SIG-M5 treated with dmso at 0.1 percent for 504 hours (cell line): ENCODE measurements around the gene CYFIP1.

ENCODE experiments used
- DNase-seq: peaks from one replicate; lab custom pipeline; 2025; ENCODE audit not compliant: unreplicated experiment; lab: John Stamatoyannopoulos, UW

Gene CYFIP1

DNA sequence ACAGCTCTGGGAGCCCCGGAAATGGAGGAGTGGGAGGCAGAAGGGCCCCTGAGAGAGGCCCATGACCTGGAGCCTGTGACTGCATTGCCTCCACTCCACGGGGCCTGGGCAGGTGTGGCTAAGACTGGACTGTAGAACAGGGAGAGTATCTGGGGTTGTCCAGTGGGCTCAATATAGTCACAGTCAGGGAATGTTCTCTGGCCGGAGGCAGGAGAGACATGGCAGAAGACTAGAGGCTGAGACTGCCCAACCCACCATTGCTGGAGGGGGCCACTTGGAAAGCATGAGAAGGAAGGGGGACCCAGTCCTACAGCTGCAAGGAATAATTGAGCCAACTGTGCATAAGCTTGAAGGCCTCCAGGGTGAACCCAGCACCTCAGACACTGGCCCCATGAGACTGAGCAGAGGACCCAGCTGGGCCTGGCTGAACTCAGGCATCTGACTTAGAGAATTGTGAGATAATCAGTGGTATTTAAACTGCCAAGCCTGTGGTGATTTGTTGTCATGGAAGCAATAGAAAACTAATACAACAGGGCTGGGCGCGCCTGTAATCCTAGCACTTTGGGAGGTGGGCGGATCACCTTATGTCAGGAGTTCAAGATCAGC, 108.6 kb downstream of the CYFIP1 start:
- DNase-seq: no peak

DNA sequence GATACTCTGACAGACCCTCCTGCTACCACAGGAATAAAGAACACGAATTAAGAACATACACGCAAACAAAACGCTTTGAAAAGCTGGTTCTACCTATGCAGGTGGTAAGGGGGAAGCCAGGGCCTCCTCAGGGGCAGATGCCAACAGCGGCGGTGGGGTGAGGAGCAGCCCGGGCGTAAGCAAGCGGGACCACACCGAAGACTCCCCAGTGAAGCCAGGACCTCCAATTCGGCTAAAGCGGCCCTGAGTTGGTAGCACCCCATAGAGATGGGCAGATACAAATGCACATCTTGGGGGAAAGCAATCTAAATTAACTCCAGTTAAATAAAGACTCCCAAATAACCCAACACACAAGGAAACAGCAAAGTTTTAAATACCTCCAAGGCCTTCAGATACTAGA, 109.3 kb downstream of the CYFIP1 start:
- no peak for DNase-seq

DNA sequence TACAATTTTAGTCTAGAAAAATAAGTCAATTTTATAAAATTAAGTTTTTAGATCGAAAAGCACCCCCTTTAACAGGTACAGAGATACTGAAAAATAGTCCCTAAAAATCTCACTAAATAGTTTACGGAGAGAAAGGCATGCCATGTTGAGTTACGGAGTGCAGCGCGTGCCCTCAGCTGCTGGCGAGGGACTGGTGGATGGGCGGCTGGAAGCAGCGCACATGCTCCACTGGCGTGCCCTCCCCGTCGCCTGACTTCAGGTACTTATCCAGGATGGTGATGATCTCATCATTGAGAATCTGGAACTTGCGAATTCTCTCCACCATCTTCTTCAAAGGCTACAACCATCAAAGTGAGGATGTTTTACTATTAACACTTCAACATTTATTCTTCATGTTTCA, 110.3 kb downstream of the CYFIP1 start:
- DNase-seq: no peak

DNA sequence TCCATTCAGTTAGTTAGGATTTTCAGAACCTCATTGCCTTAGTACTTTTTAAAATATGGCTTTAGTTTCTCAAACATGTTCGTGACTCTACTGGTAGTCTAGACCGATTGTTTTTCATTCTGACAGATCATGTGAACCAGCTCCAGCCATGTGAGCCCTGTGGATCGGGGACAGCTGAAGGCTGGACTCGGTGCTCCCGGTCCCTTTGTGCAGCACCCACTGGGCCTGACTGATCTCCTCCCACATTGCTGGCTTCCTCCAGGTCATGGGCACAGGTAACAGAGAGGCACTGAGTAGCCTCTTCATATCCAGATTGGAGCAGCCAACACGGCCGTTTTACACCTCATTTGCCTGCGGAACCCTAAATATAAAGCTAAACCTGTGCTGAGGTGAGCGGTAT, 111.2 kb downstream of the CYFIP1 start:
- no peak for DNase-seq

DNA sequence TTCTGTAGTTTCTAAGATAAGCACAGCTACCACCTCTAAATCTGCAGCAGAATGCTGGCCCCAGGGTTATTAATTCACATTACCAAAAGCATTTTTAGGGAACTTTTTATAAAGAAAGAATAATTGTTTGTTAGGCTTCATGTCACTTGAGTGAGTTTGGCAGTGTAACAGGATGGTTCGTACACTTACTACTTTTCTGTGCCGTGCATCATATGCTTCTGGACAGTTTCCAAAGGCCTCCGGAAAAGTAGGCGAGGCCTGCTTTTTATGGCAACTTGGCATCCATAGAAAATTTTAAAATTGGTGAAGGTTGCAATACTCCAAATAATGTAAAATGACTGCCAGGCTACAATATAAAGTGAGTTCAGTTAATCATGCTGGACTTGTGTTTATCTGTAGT, 111.7 kb downstream of the CYFIP1 start:
- no peak for DNase-seq

DNA sequence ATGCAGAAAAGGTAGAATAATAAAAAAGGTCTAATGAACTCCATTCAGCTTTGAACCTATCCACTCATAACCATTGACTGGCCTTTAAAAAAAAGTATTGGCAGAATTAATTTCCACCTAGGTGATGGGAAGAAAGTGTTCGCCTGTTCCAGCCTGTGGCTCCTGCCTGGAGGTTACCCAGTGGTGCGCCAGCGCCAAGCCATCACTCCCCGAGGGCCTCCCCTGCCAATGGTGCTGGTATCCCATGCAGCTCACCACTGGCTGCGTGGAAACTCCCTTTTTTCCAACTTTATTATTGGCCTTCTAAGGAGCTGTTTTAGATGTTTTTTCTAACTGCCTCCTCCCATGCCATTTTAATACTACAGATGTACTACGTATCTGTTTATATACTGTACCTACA, 112.3 kb downstream of the CYFIP1 start:
- DNase-seq: no peak

DNA sequence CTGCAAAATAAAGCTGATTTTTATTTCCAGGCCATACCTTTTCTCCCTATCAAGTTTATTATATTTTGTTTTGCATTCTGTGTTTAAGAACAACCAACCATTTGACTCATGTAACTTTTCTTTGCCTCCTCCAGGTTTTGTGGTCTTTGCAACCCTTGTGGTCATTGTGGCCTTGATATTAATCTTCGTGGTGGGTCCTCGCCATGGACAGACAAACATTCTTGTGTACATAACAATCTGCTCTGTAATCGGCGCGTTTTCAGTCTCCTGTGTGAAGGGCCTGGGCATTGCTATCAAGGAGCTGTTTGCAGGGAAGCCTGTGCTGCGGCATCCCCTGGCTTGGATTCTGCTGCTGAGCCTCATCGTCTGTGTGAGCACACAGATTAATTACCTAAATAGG, 114.1 kb downstream of the CYFIP1 start:
- DNase-seq: no peak

DNA sequence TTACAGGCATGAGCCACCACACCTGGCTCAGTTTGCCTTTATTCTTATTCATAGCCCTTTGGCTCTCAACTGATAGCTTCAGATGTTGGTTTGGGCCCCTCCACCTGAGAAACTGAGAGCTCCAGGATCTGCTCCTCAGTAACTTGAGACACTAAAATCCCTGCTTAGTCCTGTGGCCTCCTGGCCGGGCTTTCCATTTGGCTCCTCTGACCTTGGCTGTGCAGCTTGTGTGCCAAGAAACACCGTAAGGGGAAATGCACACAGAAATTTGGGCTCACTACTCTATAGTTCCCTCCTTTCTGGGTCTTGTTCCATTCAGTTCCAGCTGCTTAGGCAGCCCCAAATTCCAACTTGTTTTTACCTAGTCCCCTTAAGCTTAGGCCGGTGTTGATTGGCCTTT, 116.8 kb downstream of the CYFIP1 start:
- DNase-seq: no peak

DNA sequence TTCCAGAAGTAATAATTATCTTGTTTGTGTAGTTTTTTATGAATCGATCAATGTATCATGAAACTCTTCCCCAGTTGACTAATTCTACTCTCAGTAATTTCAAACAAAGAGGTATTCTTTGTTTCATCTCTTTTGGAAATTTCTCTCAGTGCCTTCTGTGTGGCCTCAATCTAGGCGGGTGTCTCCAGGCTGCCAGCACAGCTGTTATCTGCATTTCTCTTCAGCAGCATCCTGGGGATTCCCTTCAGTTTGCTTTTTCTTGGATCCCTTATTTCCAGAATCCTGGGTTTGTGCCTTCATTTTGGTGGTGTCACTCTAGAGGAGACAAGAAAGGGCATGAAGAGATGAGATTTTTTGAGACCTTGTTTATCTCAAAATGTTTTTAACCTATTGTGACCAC, 119.0 kb downstream of the CYFIP1 start:
- no peak for DNase-seq

DNA sequence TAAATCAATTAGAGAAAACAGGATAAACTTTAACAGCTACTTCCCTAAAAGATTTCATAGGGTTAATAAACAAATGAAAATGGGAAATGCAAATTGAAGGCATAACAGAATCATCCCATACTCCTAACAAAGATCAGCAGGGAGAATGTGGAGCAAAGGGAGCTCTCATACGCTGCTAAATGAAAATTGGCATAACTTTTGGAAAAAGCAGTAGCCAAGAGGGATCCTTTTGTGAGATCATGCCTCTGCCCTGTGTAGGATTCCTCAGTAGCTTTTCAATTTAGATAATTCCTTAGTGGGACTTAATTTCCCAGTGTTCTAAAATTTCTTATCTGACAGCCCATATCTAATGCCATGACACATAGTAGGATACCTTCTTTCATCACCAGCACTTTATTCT, 123.5 kb downstream of the CYFIP1 start:
- DNase-seq: no peak

DNA sequence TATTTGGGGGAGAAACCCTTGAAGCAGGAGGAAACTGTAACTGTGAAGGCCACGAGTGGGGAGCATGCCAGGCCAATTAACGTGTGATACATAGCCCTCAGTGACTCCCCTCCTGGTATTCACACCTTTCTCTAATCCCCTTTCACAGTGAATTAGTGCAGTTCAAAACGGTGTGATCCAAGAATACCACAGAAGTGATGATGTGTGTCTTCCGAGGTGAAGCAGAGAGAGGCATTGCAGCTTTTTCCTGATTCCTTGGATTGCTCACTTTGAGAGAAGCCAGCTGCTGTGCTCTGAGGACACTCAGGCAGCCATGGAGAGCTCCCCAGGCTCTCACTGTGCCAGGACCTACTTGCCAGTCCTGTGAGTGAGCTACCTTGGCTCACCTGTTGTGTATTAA, 124.4 kb downstream of the CYFIP1 start:
- DNase-seq: no peak

DNA sequence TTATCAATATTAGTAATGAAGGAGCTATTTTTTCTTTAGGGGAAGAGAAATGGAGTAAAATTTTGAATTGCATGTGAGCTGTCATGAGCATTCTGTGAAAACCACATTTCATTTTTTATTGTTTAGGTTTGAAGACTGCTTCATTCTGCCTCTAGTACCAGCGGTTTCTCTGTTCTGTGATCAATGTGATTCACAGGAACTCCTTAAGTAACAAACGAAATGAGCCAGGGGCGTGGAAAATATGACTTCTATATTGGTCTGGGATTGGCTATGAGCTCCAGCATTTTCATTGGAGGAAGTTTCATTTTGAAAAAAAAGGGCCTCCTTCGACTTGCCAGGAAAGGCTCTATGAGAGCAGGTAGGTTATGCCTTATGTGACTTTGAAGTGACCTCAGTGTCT, 128.7 kb downstream of the CYFIP1 start:
- no peak for DNase-seq

DNA sequence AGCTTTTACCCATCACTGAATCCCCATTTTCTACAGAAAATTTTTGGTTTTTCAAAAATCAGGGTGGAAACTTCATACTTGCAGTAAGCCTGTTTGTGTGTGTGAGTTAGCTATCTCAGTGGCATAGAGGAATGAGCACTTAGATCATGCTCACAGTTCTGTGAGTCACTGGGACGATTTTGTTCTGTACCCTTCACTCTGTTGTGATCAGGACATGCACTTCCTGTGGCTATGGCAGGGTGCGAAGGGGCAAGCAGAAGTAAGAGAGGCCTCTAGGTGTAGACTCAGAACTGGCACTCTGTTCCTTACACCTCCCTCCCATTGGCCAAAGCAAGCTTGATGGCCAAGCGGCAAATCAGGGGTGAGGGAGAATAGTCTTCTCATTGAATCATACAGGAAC, 130.1 kb downstream of the CYFIP1 start:
- DNase-seq: no peak

DNA sequence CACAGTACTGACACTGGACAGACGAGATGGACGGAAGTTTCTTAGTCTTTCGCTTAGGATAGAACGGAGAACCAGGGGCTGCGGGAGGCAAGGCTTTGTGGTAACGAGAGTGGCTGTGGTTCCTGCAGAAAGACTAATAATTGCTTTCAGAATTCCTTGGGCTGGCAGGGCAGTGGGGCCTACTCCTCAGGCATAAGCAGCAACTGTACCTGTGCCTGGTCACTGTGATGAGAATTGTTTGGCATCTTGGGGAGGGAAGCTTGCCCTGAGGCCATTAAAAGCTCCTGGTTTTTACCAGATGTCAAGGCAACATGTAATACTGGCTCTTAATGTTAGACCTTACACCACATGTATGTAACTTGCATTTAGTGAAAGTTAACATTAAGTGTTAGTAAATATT, 134.1 kb downstream of the CYFIP1 start:
- DNase-seq: no peak

DNA sequence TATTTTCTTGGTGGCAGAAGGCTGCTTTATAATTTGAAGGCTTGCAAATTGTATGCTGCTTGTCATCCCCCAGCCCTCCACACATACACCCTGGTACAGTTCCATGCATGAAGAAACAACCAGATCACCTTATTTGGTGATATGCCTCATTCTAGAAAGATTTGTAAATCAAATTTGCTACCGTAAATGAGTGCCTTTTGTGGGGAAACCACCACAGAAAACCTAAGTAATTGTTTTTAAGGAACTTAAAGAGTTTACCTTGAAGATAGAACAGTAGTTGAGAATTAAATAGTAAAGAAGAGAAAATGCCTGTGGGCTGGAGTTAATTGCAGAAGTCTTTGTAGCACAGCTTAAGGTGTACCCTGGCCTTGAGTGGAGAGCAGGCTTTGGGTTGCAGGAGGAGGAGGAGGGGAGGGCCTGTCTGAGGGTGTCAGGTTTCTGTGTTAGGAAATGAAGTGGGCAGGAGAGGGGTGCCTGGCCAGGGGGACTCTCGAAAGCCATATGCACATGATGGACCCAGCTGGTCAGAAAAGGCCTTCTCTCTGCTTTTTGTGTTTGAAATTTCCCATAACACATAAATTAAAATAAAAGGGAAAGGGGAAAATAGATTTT, 134.8 kb downstream of the CYFIP1 start:
- DNase-seq: no peak

DNA sequence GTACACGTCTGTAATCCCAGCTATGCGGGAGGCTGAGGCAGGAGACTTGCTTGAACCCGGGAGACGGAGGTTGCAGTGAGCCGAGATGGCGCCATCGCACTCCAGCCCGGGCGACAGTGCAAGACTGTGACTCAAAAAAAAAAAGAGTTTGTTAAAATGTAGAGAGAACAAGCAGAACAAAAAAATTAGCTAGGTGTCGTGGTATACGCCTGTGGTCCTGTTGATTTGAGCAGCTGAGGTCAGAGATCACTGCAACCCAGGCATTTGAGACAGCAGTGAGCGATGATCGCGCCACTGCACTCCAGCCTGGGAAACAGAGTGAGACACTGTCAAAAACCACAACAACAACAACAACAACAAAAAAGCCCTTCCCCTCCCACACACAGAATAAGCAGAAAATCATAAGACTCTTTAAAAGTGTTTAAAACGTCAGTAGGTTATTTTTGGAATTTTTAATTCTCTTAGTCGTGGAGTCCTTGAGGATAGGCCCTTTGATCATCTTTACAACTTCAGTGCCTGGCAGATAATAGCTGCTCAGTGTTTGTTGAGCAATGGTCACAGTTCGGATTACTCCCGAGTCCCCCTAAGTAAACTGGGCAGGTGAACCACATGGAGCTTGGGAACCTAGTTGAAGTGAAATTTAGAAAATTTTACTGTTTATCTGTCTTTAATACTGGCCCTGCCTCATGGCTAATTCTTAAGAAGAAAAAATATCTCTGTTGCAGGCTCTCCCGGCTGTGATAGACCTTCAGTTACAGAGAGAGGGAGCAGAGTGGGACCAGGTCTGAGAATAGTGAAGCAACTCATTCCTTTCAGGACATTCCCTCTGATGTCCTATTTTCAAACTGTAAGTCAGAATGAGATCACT, 135.5 kb downstream of the CYFIP1 start:
- no peak for DNase-seq

DNA sequence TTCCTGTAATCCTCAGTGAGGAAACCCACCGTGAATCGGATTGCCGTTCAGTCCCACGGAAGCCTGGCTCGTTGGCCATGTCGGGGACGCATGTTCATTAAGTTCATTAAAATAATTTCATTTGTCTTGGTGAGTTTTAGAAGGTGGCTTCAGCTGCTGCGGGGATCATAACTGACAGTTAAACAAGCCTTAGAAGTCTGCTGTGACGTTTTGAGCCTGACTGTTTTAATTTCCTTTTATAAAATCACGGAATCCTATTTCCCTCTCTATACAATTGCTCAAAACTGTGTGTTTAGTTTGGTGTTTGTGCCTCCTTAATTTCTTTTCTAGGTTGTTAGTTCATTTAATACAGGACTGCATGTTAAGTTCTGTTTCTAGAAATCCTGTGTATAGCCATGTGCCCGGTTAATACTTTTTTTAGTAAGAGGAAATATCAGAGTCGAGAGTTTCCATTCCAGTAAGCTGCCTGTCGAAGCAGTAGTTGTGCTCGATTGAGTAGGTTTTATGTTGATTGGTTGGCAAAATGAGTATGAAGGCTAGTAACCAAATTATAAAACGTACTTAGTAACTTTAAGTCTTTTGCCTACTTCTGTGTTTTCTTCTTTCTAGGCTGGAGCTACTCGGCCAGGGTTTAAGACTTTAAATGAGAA, 141.0 kb downstream of the CYFIP1 start:
- DNase-seq: peak; percentile 35

DNA sequence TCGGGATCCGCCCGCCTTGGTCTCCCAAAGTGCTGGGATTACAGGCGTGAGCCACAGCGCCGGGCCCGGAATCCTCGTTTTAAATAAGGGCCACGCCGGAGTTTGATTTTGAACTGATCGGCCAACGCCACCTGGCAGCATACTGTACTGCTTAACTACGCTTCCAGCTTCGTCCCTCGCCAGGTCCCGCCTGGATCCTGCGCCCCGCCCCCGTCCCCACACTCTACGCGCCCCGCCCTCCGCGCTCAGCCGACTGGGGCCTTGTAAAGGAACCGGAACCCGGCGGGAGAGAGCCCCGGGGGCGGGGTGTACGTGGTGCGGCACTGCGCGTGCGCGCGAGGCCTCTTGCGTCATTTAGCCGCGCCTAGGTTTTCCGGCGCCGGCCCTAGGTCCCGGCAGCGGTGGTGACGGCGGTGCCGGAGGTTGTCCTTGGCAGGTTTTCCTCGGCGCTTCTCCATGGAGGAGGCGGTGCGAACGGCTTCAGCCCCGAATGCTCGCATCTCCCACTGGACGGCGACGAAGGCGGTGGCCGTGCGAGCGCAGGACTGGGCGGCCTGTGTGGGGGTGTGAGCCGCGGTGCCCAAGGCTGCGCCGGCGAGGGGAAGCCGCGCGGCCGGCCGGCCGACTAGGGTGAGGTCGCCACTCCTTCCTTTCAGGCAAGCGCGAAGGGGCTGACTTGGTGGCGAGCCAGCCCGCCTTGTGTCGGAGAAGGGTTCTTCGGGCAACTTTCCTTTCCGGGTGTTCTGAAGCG, 141.7 kb downstream of the CYFIP1 start, which contains the start of gene NIPA2:
Gene NIPA2 (plus strand): TSS at position 375 of the 751 bp plus-strand sequence. CDS start 13,066 bp downstream, outside the sequence.
- peak; percentile 93 for DNase-seq

DNA sequence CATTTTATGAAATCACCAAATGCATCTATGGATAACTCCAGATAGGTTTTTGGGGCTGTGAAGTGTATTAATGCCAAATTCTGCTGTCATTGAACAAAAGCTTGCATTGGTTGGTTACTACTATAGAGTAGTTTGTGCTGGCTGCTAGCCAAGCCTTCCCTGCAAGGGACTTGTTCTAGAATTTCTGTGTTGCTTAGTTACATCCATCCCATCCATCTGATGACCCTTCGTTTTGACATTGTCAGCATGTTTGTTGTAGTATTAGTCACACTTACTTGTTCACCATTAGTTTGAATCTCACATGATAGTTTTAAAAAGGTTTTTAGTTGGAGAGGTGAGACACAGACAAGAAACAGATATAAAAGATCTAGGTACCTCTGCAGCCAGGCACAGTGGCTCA, 148.7 kb downstream of the CYFIP1 start:
- no peak for DNase-seq

DNA sequence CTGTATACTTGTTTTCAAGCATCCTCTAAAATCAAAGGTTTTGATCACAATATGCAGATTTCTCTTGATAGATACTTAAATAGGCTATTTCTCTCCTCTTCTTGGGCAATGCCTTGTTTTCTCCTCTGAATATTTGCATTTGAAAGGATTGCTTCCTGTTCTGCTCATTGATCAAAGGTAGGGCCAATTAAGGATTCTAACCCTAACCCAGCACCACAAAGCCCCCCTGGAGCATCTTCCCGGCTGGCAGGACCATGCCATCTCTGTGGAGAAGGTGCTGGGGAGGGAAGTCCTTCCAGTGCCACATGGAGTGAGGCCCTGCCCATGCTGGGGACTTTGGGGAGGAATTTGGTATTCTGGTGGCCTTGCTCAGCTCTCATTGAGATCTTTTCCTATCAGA, 153.0 kb downstream of the CYFIP1 start:
- no peak for DNase-seq
